GM08714 (cell line): Measurements from ENCODE around the gene TNFAIP8L2.
A peak's percentile ranks its signal among the peaks of the same experiment; 100 is the strongest.

ENCODE experiments used
- H3K4me3 ChIP-seq: fragments of 200-500 bp; sonication (Bioruptor generic); 2 replicates; pipeline ENCODE4 v1.5.1; 2014; ENCODE audit warnings: mild to moderate bottlenecking, low read length, inconsistent platforms
- ZNF274 ChIP-seq: IDR thresholded peaks from 2 replicates; pipeline ENCODE4 v1.6.1; 2012; ENCODE audit warnings: mild to moderate bottlenecking, low read depth, low read length

The TNFAIP8L2 gene

GRCh38 chr1:151137789-151138188 is 18.7 kb upstream of the TNFAIP8L2 start:
- H3K4me3 ChIP-seq, result no peak overlapping the region
- TF ChIP-seq ZNF274, result no peak

- no peak overlapping the region for H3K4me3 ChIP-seq
These were observed 13.9 kb upstream of the TNFAIP8L2 start for GRCh38 chr1:151142411-151143056.

GRCh38 chr1:151143057-151143435 is 13.4 kb upstream of the TNFAIP8L2 start:
- TF ChIP-seq ZNF274, result no peak
- no peak overlapping the region for H3K4me3 ChIP-seq

More at GRCh38 chr1:151142411-151143056, 13.9 kb upstream of the TNFAIP8L2 start:
- no peak for TF ChIP-seq ZNF274

- H3K4me3 ChIP-seq, result no peak overlapping the region
- no peak for TF ChIP-seq ZNF274
These were observed 12.5 kb upstream of the TNFAIP8L2 start for GRCh38 chr1:151143986-151144385.

- no peak overlapping the region for H3K4me3 ChIP-seq
- TF ChIP-seq ZNF274, result no peak
These were observed 11.8 kb upstream of the TNFAIP8L2 start for GRCh38 chr1:151144474-151145303.

- H3K4me3 ChIP-seq, result peak overlapping the region; percentile 75; the same call in 1 of the 2 replicates
- no peak for TF ChIP-seq ZNF274
These were observed 11.0 kb upstream of the TNFAIP8L2 start for GRCh38 chr1:151145304-151146071.

- no peak for TF ChIP-seq ZNF274
- H3K4me3 ChIP-seq, result peak overlapping the region; percentile 75
These were observed 10.4 kb upstream of the TNFAIP8L2 start for GRCh38 chr1:151146072-151146411.

- H3K4me3 ChIP-seq, result peak within 1 kb of the TSS; percentile 75
- no peak for TF ChIP-seq ZNF274
These were observed 9.9 kb upstream of the TNFAIP8L2 start, which contains the start of gene SEMA6C for GRCh38 chr1:151146412-151147131. TSS of gene SEMA6C (minus strand) at chr1:151146631. CDS start at chr1:151142621, 4,010 bp downstream.

GRCh38 chr1:151147132-151147503 is 9.3 kb upstream of the TNFAIP8L2 start:
- TF ChIP-seq ZNF274, result no peak
- peak overlapping the region; percentile 75; the same call in 1 of the 2 replicates for H3K4me3 ChIP-seq

- no peak for TF ChIP-seq ZNF274
- no peak overlapping the region for H3K4me3 ChIP-seq
These were observed 8.8 kb upstream of the TNFAIP8L2 start for GRCh38 chr1:151147665-151148064.

GRCh38 chr1:151157067-151157531 is 650 bp downstream of the TNFAIP8L2 start:
- H3K4me3 ChIP-seq, result peak overlapping the region; percentile 86

GRCh38 chr1:151158326-151158725 is 1.9 kb downstream of the TNFAIP8L2 start:
- H3K4me3 ChIP-seq, result no peak overlapping the region
- no peak for TF ChIP-seq ZNF274

More at GRCh38 chr1:151157067-151157531, 650 bp downstream of the TNFAIP8L2 start:
- TF ChIP-seq ZNF274, result no peak

GRCh38 chr1:151158751-151159251 is 2.4 kb downstream of the TNFAIP8L2 start:
- H3K4me3 ChIP-seq, result no peak overlapping the region
- no peak for TF ChIP-seq ZNF274
